NCI-H1694 treated with DMSO at 0.1 percent for 48 hours (cell line): ENCODE data around the gene AZU1.
"Not testable (repeated sequence)": the region's sequence is repeated elsewhere in the genome, so short reads cannot be mapped to it uniquely, and the experiment has no call there.

Source experiments
- DNase-seq: peaks from one replicate; lab custom pipeline; 2025; lab: John Stamatoyannopoulos, UW

Gene AZU1

DNA sequence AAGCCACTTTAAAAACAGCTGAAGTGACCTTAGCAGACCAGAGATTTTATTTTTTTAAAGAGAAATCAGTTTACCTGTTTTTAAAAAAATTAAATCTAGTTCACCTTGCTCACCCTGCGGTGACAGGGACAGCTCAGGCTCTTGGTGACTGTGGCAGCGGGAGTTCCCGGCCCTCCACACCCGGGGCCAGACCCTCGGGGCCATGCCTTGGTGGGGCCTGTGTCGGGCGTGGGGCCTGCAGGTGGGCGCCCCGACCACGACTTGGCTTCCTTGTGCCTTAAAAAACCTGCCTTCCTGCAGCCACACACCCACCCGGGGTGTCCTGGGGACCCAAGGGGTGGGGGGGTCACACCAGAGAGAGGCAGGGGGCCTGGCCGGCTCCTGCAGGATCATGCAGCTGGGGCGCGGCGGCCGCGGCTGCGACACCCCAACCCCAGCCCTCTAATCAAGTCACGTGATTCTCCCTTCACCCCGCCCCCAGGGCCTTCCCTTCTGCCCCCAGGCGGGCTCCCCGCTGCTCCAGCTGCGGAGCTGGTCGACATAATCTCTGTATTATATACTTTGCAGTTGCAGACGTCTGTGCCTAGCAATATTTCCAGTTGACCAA lies 16.7 kb upstream of the AZU1 start:
- DNase-seq: no peak

- no peak for DNase-seq
These were observed 16.1 kb upstream of the AZU1 start for GRCh38 chr19:811506-812048.

DNA sequence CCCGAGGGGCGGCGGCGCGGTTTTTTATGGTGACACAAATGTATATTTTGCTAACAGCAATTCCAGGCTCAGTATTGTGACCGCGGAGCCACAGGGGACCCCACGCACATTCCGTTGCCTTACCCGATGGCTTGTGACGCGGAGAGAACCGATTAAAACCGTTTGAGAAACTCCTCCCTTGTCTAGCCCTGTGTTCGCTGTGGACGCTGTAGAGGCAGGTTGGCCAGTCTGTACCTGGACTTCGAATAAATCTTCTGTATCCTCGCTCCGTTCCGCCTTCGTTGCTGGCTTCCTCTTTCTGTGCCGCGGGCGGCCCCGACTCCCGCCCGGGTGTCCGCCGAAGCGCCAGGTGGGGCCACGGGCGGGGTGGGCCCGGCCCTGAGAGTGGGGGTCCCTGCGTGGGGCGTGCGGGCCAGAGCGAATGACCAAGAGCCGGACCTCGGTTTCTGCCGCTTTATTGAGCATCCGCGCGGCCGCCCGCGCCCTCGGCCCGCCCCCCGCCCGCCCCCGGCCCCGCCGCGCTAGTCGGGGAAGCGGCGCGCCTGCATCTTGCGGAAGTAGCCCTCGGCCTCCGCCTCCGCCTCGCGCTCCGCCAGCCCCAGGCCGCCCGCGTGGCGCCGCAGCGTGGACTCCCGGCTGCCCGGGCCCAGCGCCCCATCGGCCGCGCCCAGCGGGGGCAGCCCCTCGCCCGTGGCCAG lies 15.4 kb upstream of the AZU1 start:
- no peak for DNase-seq

GRCh38 chr19:812747-813218 lies 14.9 kb upstream of the AZU1 start:
- no peak for DNase-seq

DNA sequence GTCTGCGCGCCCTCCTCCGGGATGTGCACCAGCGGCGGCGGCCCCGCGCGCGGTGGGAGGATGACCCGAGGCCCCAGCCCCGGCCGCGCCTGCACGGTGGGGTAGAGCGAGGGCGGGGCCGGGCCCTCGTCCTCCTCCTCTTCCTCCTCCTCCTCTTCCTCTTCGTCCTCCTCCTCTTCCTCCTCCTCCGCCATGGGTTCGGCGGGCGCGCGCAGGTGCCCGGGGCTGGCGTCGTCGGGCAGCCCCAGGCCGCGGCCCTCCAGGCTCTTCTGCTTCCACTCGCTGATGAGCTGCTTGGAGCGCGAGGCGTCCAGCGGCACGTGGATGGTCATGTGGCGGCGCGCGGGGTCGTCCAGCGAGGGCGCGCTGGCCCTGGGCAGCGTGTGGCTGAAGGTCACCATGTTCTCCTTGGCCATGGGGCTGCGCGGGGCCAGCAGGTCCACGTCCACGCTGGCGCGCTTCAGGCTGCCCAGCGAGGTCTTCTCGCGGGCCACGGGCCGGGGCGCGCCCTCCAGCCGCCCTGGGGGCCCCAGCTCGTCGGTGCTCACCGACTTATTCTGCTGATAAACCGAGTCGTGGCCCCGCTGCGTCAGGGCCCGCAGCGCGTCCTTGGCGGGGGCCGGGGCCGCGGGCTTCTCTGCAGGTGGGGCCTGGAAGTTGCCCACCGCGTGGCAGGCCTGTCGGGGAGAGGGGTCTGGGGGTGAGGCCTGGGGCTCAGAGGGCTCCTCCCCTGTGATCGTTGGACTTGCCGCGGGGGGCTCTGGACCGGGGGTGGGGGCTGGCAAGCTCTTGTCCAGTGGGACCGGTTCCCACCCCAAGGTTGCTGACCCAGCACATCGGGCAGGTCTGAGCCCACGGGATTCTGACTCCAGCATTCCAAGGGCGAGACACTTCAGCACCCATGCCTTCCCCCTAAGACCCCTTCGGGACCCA lies 14.2 kb upstream of the AZU1 start:
- no peak for DNase-seq

GRCh38 chr19:814152-815078 lies 13.2 kb upstream of the AZU1 start:
- DNase-seq: no peak

DNA sequence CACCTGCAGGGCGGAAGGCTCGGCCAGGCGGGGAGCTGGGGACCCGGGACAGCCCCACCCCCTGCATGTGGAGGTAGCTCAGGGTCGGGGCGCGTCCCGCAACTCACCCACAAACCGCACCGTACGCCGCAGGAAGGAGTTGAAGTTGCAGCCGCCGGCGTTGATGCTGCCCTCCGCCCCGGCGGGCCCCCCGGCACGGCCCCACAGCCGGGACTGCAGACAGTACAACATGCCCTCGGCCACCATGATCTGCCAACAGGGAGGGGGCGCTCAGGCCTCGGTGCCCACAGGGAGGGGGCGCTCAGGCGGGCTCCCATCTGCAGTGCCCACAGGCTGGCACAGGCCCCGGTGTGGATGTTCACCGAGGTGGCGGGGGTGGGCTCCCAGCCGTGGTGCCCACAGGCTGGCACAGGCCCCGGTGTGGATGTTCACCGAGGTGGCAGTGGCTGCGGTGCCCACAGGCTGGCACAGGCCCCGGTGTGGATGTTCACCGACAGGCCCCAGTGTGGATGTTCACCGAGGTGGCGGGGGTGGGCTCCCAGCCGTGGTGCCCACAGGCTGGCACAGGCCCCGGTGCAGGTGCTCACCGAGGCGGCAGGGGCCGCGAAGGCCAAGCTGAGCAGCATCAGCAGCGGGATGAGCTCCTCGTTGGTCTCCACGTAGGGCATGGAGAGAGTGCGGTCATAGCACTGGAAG lies 12.4 kb upstream of the AZU1 start:
- DNase-seq: no peak

DNA sequence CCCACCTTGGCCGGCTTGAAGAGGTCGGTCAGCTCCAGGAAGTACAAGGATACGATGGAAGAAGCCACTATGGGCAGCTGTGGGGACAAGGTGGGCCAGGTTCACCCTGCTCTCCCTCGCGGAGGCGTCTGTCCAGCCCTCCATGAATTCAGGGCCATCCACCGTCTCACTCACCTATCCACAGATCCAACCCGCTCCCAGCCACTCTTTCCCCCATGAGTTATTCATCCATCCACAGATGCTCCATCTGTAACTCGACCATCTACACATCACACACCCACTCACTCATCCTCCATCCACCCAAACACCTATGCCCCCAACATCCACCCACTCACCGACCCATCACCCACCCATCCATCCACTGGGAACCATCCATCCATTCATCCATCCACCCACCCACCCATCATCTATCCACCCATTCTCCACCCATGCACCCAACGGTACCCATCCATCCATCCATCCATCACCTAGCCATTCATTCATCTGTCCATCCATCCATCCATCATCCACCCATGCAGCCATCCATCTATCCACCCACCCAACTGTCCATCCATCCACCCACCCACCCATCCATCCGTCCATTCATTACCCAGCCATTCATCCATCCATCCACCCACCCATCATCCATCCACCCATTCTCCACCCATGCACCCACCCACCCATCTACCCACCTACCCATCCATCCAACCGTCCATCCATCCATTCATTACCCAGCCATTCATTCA lies 11.7 kb upstream of the AZU1 start:
- no peak for DNase-seq

DNA sequence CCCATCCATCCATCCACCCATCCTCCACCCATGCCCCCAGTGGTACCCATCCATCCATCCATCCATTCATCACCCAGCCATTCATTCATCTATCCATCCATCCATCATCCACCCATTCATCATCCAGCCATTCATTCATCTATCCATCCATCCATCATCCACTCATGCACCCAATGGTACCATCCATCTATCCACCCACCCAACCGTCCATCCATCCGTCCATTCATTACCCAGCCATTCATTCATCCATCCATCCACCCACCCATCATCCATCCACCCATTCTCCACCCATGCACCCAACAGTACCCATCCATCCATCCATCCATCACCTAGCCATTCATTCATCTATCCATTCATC lies 11.2 kb upstream of the AZU1 start:
- no peak for DNase-seq

- not testable (repeated sequence) for DNase-seq
These were observed 7.4 kb upstream of the AZU1 start for GRCh38 chr19:820212-820611.

GRCh38 chr19:821231-821824 lies 6.3 kb upstream of the AZU1 start:
- no peak for DNase-seq

DNA sequence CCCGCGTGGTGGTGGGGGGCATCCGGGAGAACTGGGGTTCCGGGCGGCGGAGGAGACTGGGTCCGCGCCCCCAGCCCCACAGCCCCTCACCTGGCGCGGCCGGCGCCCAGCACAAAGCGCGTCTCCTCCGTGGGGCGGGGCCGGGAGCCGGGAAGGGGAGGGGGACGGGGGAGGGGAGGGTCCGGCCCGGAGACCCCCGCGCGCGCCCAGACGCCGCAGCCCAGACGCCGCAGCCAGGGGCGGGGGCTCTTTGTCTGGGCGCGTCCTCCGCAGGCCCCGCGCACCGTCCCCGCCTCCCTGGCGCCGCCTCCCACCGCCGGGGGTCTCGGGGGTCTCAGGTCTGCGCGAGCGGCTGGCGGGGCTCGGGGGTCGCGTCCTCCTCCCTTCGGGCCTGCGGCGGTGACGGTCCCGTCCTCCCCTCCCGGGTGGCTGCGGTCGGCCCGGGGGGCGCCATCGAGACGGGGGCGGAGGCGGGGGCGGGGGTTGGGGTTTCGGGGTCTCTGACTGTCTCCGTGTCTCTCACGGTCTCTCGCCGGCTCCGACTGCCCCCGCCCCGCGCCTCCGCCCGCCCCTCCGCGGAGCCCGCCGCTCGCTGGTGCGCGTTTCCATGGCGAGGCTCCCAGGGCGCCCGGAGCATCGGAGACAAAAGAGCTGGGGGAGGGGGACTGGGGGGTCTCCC lies 5.7 kb upstream of the AZU1 start, which contains the start of gene PLPPR3:
Gene PLPPR3 (minus strand): TSS at position 131 of the 679 bp plus-strand sequence. CDS start 396 bp downstream, outside the sequence.
- no peak for DNase-seq

DNA sequence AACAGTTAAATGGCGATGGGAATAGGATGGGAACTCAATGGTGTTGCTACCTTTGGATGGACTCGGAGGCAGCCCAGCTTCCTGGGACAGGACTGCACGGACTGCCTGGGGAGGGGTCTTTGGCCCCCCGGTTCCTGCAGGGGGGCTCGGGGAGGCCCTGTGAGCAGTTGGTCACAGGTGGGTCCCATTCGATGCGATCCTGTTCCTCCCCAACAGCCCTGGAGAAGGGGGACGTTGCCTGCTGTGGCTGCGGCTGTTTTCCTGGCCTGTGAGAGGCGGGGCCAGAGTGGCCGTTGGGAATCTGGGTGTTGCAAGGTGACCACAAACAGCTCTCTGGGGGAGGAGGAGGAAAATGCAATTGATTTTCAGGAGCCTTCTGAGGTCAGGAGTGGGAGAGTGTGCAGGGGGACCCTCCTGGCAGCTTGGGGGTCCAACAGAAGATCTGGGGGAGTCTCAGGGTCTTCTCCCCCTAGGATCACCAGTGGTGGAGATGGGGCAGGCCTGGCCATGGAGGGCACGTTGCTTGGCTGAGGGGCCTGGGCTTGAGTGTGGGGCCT lies 4.0 kb upstream of the AZU1 start:
- DNase-seq: no peak

DNA sequence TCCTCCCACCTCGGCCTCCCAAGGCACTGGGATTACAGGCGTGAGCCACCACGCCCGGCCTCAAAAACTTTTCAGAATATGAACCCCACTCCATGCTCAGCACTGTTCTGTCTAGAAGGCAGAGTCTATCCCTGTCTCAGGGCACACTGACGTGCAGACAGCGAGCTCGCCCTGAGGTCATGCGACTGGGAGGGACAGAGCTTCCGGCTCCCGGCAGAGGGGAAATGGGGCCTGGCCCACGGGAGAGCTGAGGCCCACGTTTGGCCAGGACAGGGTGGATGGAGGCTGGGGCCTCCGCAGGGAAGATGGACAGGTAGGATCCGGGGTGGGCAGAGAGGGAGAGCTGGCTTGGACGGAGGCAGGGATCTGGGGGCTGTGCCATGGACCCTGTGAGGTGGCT lies 2.8 kb upstream of the AZU1 start:
- no peak for DNase-seq

GRCh38 chr19:825897-826644 lies 1.6 kb upstream of the AZU1 start:
- no peak for DNase-seq

- DNase-seq: no peak
These were observed 325 bp upstream of the AZU1 start for GRCh38 chr19:827314-827709.

DNA sequence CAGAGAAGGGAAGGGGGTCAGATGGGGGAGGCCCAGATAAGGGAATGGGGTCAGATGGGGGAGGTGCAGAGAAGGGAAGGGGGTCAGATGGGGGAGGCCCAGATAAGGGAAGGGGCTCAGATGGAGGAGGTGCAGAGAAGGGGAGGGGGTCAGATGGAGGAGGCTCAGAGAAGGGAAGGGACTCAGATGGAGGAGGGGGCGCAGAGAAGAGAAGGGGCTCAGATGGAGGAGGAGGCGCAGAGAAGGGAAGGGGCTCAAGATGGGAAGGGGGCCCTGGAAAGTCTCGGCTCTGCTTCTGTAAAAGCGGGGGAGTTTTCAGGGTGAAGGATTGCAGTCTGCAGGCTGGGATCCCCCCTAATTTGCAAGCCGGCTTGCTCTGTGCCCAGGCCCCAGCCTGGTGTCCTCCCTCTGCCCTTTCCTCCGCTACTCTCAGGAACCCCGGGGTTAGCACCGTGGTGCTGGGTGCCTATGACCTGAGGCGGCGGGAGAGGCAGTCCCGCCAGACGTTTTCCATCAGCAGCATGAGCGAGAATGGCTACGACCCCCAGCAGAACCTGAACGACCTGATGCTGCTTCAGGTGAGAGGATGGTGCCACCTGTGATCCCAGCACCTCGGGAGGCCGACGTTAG lies 1.6 kb downstream of the AZU1 start:
- no peak for DNase-seq
